Measurements from ENCODE around the gene FAM185A.

Gene FAM185A

DNA sequence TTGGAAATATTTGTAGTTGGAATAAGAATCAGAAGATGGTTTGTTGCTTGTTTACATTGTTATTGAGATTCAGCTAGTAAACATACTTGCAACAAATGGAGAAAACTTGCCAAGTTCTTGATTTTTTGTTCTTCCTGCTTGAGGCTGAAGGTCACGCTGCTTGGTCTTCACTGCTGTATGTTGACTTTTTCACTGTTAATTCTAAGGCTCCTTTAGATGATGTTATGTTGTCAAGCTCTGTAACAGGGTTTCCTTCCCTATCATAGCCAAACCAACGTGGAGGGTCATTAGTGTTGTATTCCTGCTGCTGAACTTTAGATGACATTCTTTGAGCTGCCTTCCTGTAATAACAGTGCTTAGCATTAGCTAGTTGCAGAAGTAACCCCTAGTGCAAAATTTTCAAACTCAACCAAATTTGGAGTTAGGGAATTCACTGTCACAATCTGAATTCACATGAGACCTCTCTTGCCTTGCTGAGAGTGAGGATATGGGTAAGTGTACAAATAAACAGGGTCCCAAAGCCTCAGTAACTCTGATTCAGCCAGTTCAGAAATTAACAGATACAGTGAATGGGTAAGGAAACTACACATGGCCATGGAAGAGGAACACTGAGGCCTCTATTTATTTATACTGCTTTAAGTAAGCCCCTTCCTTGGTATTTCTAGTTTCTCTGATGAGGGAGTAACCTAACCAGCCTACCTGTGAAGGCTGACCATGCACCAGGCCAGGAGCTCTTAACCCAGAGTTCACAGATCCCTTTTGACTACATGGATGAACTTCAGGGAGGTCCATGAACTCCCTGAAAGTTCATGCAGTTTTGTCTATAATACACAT lies 64.6 kb downstream of the FAM185A start:
- H3K27ac ChIP-seq = no peak overlapping the region

DNA sequence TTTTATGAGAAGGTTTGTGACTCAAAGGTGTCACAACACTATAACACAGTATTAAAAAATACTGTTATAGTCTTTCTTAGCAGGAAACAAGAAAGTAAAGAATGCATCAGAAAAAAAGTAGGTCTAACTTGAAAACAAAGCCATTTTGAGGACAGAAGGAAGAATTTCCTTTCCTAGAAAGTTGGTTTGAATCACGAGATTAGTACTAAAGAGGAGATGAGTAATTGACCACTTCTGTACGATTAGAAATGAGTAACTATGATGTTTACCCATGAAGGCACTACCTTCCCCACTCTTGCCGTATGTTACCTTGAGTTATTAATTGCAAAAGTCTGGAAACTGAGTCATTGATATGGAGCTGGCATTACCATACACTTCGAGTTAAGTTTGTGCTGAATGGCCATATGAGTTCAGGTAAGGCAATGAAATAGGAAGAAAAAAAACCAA lies 65.2 kb downstream of the FAM185A start:
- TF ChIP-seq ZFX (IDR thresholded peaks at IDR 0.05; ENCODE audit: borderline replicate concordance) = no peak
- TF ChIP-seq, protein P1, sequence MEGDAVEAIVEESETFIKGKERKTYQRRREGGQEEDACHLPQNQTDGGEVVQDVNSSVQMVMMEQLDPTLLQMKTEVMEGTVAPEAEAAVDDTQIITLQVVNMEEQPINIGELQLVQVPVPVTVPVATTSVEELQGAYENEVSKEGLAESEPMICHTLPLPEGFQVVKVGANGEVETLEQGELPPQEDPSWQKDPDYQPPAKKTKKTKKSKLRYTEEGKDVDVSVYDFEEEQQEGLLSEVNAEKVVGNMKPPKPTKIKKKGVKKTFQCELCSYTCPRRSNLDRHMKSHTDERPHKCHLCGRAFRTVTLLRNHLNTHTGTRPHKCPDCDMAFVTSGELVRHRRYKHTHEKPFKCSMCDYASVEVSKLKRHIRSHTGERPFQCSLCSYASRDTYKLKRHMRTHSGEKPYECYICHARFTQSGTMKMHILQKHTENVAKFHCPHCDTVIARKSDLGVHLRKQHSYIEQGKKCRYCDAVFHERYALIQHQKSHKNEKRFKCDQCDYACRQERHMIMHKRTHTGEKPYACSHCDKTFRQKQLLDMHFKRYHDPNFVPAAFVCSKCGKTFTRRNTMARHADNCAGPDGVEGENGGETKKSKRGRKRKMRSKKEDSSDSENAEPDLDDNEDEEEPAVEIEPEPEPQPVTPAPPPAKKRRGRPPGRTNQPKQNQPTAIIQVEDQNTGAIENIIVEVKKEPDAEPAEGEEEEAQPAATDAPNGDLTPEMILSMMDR (IDR thresholded peaks at IDR 0.05) = no peak
- H3K27ac ChIP-seq = no peak overlapping the region

More for the DNA sequence above, 64.6 kb downstream of the FAM185A start:
- TF ChIP-seq, protein P1 (IDR thresholded peaks at IDR 0.05) = no peak
- no peak for TF ChIP-seq ZFX (IDR thresholded peaks at IDR 0.05; ENCODE audit: borderline replicate concordance)

DNA sequence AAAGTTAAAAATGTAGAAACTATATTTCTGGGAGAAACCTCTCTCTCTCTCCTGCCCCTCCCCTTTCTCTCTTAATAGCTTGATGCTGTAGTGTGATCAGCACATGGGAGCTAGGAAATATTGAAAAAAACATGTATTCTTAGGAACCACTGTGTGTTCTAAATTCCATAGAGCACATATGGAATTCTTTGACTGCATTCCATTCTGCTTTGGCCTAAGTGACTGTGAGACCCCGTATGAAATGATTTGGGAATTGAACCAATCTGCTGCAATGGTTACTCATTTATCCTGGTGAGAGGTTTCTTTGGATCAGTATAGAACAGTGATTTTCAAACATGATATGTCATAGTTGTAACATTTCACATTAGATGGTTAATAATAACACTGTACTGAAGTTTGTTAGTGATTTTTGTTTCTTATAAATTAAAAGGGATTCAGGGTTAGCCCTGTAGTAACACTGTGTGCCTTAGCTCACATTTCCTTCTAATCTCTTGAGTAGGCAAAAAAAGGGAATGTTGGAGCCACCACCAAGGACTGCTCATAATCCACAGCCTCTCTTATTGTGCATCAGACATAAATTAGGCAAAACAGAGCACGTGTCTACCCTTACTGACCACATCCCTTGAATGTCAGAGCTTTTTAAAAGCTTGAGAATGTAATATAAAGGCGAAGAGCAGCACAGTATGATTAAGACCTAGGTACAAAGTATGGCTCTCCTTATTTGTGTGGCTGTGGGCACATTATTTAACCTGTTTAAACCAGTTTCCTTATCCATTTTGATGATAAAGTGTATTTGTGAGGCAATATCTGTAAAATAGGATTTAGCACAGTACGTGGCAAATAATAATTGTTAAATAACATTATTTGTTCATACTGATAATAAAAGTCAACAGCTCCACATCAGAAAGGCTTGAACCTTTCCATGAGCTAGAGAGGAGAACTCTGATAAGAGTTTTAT lies 69.1 kb downstream of the FAM185A start:
- no peak overlapping the region for H3K27ac ChIP-seq
- no peak for TF ChIP-seq ZFX (IDR thresholded peaks at IDR 0.05; ENCODE audit: borderline replicate concordance)
- TF ChIP-seq, protein P1 (IDR thresholded peaks at IDR 0.05) = no peak

DNA sequence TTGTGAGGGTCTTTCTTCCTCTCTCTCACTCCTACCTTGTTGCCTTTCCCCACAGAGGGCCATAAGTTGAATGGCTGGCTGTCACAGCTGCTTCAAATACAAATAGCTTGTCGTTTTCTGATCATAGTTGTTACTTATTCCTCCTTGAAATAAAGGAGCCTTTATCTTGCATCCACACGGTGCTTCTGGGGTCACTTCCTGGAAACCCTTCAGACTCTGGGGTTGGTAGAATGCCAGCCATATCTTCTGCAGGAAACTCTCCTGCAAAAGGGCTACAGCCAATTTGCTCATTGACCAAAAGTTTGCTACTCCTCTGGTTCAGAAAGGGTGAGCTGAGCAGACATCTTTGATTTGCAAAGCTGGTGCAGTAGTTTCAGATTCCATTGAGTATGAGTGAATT lies 70.4 kb downstream of the FAM185A start:
- no peak overlapping the region for H3K27ac ChIP-seq
- TF ChIP-seq, protein P1 (IDR thresholded peaks at IDR 0.05) = no peak
- no peak for TF ChIP-seq ZFX (IDR thresholded peaks at IDR 0.05; ENCODE audit: borderline replicate concordance)

DNA sequence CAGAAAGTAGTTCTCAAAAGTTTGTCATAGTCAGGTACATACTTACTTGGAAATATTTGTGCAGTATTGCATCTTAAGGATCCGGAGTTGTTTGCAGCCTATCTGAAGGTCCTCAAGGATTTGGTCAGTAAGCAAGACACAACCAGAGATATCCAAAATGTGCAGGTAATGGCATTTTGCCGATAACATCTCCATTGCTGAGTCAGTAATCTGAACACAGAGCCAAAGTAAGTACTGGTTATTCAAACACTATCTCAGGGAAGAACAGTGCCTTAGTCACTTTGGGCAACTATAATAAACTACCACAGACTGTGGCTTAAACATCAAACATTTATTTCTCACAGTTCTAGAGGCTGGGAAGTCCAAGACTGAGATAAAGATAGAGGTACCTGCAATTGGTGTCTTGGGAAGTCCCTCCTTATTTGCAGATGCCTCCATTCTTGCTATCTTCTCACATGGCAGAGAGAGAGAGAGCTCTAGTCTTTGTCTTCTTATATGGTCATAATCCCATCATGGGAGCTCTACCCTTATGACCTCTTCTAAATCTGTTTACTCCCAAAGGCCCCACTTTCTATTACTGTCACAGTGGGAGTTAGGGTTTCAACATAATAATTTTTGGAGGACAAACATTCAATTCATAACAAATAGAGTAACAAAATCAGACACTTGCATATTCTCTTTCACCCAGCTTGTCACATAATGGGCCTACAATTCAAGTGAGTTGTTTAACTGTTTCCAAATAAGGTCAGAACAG lies 73.4 kb downstream of the FAM185A start:
- TF ChIP-seq, protein P1 (IDR thresholded peaks at IDR 0.05) = no peak
- no peak for TF ChIP-seq ZFX (IDR thresholded peaks at IDR 0.05; ENCODE audit: borderline replicate concordance)
- no peak overlapping the region for H3K27ac ChIP-seq

DNA sequence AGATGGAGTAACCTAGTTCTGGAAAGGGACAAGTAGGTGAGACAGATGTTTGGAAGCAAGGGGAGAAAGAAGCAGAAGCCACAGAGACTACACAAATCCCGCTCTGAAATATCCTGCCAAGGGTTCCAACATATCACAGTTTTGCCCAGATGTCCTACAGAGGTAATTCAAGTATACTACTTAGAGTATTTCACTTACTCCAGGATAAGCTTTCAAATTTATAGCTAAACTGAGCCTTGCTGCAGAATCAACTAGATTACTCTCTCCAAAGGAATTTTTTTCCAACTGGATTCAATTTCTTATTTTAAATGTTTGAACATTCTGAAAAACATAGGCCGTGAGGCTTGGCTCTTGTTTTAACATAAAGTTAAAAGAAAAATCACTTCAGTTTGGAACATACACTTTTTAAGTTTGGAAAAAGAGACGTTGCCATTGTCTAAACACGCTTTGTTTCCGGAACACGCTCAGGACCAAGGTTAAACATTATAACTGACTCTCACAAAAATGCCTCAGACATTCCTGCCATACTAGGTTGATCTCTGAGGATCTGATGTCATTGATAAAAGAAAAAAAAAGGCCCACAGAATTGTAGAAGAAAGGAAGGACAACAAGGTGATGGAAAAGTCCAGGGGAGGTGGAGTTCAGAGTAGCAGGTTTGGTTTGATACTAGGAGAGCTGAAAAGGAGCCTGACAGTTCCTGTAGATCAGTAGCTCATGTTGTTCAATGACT lies 74.8 kb downstream of the FAM185A start:
- no peak overlapping the region for H3K27ac ChIP-seq
- TF ChIP-seq, protein P1 (IDR thresholded peaks at IDR 0.05) = no peak
- no peak for TF ChIP-seq ZFX (IDR thresholded peaks at IDR 0.05; ENCODE audit: borderline replicate concordance)

All from 22Rv1 (cell line).